Activated T-cell treated with anti-CD3 and anti-CD28 coated beads, Interleukin-2, amount 50 U/mL, for 48 hours (primary cell): ENCODE data around the gene PARVB.

Experiments used
- DNase-seq, 2 experiments: peaks; one replicate each; pipeline ENCODE4 v3.0.0-alpha.2; 2020

Gene PARVB

GRCh38 chr22:44187652-44188230 lies 163.6 kb downstream of the PARVB start:
- DNase-seq = no peak

DNA sequence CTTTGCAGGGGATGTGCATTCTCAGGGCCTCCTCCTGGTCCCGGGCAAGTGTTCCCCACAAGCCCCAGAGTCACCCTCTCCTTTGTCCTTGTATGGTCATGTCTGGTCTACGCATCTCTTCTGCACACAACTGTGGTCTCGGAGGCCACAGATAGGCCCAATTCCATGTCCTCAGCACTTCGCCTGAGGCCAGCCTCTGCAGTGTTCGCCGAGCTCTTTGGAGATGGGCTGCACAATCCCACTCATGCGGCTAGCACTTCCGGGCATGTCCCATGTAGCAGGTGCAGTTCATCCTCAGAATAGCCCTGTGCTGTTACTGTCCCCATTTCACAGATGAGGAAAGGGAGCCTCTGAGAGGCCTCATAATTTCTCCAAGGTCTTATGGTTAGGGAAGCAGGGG lies 164.2 kb downstream of the PARVB start:
- no peak for DNase-seq

DNA sequence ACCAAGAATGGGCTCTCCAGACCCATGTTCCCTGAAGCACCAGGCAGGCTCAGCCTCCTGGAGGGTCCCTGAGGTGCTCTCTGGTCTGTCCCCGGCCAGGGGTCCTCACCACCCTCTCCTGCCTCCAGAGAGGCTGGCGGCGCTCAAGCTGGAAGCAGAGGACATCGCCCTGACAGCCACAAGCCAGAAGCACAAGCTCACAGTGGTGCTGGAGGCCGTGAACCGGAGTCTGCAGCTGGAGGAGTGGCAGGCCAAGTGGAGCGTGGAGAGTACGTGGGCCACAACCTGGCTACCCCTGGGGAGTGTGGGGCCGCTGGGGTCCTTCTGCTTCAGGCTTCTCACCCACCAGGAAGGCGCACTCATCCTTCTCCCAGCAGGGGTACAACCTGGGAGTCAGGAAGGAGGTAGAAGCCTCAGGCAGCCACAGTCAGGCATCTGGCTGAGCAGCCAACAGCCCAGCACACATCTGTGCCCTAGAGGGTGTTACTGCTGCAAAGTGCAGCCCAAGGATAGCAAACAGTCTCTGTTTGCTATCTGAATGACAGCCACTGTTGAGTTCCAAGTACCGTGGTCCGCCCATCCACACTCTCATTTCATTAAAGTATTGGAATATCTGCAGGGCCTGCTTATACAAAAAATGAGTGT lies 165.0 kb downstream of the PARVB start:
- DNase-seq = no peak

DNA sequence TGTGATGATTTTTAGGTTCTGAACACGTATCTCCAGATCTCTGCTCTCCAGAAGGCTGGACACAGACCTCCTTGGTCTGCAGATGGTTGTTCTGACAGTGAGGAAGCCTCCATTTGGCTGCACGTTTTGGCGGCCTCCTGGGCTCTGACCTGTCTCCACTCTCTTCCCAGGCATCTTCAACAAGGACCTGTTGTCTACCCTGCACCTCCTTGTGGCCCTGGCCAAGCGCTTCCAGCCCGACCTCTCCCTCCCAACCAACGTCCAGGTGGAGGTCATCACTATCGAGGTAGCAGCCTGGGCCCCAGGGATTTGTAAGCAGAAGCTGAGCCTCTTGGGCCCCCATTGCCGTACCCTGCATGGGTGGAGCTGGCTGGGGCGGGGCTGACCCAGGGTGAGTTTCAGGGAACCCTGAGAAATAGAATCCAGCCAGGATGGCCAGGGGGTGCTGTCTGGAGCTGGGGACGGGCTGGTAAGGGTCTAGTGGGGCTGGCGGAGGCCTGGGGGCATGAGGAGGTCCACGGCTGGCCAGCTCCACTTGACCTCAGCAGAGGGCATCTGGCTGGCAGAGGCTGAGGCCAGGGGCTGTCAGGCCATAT lies 166.4 kb downstream of the PARVB start:
- no peak for DNase-seq

DNA sequence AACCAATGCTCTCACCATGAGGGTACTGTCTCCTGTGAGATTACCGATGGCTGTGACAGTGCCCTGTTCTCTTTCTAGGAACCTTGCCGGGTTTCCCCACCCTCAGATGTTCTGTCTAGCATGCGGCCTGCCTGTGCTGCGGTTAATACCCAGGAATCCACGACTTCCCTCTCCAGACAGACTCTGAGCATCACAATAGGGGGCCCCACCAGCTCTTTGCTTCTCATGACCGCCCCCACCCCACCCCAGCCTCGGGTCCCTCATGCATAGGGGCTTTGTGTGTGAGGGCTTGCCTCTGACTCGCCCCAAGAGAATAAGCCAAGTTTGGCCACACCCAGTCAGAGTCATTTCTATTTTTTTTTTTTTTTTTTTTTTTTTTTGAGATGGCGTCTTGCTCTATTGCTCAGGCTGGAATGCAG lies 166.9 kb downstream of the PARVB start:
- DNase-seq = peak; percentile 68 to 70

DNA sequence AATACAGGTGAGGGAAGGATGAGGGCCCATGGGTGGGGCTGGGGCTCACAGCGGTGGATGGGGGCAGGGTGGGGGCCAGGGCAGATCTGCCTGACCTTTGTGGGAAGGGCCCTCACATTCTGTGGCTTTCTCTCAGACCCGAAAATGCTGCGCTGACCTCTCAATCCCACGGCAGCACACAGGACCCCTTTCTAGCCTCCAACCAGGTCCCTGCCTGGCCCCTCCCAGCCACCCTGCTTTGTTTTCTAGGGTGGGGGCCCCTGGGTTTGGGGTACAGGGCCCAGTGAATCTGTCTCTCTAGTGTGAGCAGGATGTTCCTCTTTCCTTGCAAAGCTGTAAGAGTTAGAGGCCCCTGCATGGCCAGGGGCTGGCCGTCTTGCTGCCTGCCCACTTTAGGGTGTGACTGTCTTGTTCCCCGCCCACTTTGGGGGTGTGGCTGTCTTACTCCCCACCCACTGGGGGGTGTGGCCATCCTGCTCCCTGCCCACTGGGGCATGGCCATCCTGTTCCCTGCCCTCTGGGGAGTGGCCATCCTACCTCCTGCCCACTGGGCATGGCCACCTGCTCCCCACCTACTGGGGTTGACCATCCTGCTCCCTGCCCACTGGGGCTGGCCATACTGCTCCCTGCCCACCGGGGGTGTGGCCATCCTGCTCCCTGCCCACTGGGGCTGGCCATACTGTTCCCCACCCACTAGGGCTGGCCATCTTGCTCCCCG lies 168.2 kb downstream of the PARVB start:
- DNase-seq = peak; percentile 73 to 82

- no peak for DNase-seq
Measured at GRCh38 chr22:44192816-44193534, 168.9 kb downstream of the PARVB start.

- peak in 1 of 2 experiments; percentile 47 for DNase-seq
Measured at GRCh38 chr22:44193535-44193891, 169.4 kb downstream of the PARVB start.

GRCh38 chr22:44194569-44194968 lies 170.5 kb downstream of the PARVB start:
- DNase-seq = no peak

DNA sequence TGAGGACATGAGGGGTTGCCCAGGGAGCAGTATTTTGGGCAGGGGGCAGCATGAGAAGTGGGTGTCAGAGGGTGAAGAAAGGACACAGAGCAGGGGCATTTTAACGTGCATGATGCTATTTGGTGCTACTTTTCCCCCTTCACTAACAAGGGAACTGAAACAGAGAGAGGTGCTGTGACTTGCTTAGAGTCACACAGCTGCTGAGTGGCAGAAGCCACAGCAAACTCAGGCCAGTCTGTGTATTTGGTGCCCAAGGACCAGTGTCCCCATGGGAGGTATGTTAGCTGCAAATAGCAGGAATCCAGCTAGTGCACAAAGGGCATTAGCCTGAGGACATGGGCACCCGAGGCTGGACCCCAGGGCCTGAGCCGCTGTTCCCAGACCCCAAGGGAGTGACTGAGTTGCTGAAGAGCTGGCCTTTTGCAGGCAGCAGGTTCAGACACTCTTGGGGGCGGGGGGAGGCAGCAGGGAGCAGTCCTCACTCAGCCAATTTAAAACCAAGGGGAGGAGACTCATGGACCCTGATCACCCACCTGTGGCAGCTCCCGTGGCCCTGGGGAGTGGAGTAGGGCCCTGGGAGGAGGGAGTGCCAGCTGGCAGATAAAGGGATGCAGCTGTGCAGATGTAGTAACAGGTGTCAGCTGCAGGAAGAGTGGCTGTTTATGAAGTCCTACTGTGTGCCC lies 171.2 kb downstream of the PARVB start:
- no peak for DNase-seq

GRCh38 chr22:44196241-44196640 lies 172.1 kb downstream of the PARVB start:
- no peak for DNase-seq

DNA sequence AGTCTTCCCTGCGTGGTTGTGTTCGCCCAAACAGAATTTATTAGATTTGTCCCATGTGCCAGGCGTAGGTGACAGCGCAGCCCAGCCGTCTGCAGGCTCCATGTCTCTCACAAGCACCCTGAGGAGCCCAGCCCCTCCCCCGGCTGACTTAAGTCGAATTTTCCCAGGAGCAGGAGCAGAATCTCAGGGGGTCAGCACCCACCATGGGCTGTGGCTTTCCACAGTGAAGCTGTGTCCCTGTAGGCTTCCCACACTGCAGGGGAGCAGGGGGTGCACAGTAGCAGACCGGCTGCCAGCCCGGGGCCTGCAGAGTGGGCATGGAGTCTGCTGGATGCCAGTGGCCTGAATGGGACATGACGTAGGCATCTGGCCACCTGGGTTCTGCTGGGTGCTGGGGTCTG lies 172.6 kb downstream of the PARVB start:
- DNase-seq = no peak

DNA sequence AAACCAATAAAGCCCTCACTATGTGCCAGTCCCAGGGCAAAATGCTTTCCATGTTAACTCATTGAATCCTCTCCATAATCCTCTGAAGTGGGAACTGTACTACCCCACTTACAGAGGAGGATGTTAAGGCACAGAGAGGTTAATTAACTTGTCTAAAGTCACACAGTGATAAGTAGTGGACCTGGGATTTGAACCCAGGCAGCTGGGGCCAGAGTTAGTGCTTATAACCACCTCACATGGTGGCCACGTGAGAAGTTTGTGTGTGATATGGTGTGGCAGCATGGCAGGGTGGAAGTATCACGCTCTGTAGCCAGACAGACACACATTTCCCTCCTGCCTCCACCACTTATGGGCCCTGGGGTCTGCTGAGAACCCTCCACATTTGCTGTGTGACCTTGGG lies 173.2 kb downstream of the PARVB start:
- no peak for DNase-seq

DNA sequence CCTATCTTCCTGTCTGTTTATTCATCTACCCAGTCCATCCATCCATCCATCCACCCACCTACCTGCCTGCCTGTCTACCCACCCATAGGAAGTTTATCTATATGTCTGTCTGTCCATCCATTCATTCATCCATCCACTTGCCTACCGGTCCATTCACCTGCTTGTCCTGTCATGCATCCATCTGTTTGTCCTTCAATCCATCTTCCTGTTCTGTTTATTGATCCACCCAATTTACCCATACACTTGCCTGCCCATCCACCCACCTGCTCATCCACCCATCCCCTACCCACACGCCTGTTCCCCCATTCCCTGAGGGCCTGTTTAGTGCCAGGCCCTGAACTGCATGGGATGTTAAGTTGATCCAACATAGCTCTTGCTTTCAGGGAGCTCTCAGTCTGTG lies 175.1 kb downstream of the PARVB start:
- no peak for DNase-seq

GRCh38 chr22:44199866-44200265 lies 175.8 kb downstream of the PARVB start:
- no peak for DNase-seq

- DNase-seq = no peak
Measured at GRCh38 chr22:44200451-44200850, 176.3 kb downstream of the PARVB start.

- DNase-seq = no peak
Measured at GRCh38 chr22:44200855-44201550, 176.9 kb downstream of the PARVB start.

DNA sequence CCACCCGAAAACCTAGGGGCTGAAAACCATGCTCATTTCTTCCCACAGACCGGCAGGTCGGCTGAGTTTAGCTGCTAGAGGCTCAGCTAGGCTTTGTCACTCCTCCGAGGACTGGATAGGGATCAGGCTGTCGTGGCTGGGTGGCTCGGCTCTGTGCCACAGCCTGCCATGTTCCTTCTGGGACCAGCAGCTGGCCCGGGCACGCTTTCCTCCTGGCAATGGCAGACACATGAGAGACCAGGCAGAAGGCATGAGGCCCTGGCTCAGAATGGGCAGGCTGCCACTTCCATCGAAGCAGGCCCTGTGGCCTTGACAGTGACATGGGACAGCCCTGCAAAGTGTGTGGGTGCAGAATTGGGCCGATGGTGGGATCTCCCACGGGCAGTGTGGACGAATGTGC lies 177.6 kb downstream of the PARVB start:
- DNase-seq = no peak

DNA sequence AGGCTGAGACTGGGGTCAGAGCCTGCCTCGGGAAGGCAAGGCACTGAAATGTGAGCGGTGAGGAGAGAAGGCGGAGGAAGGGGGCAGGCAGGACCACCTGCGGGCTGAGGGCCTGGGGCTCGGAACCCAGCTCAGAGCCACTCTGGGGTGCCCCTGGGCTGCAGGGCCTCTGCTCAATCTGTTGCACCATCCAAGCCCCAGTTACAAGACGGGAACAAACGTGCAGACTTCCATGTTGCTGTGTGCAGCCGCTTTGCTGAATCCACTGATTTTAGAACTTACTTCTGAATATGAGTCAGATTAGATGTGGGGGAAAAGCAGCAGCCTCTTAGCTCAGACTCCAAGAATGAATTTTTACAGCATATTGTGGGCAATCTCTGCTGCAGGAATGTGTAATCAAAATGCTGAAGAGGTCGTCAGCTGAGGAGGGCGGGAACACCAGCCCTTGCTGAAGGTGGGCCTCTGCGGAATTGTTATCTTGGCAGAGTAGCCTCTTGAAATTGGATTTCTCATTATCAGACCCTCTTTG lies 178.2 kb downstream of the PARVB start:
- DNase-seq = no peak

- no peak for DNase-seq
Measured at GRCh38 chr22:44203203-44203602, 179.1 kb downstream of the PARVB start.

GRCh38 chr22:44204739-44205515 lies 180.8 kb downstream of the PARVB start:
- no peak for DNase-seq
